Activated CD4-positive, alpha-beta T cell treated with anti-CD3 and anti-CD28 coated beads for 1 hour (primary cell): Measurements from ENCODE around the gene RDH13.

ENCODE experiments used
- DNase-seq: peaks from one replicate; pipeline ENCODE4 v3.0.0-alpha.2; 2020

The RDH13 gene

DNA sequence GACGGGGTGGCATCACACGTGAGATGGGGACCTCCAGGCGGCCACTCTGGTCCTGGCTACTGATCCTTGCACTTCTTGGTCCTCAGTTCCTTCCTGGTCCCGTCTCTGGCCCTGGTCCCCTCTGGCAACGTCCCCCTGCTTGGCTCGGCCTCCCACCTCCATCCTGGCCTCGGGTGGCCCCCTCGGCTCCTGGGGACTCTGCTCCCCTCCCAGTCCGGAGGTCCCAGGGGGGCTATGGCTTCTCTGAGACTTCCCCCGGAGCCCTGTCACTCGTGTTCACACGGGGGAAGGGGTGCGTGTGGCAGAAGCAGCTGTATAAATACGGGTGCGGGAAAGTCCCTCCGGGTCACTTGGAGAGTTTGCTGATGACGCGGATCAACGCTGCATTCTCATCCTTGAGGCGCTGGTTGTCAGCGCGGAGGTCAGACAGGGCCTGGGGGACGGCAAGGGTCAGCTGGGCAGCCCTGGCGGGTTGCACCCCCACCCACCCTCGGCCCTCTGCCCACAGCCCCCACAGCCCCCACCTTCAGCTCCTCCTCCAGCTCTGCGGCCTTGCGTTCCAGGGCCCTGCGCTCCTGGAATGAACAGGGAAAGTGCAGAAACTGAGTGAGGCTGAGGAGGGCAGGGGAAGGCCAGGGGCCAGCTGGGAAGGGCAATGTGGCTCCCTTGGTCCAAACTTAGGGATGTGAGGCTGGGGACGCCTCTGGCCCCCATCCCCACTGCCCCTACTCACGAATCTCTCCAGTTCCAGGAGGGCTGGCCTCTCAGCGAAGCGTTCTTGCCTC, 28.4 kb upstream of the RDH13 start:
- DNase-seq = no peak

DNA sequence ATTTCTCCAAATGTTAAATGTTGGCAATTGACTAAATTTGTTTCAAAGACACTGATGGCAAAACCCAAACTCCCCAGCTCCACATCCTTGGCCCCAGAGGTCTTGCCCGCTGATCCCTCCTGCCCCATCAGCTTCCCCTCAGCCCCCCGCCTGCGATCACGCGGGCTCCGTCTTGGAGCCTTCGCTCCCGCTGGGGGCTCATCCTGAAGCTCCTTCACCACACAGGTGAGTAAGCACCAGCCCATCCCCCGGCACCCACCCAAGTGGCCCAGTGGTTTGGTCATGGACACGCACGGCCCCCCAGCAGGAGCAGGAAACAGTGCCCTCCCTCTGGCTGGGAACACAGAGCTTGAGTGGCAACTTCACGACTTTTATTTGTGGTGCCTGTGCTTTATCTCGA, 27.6 kb upstream of the RDH13 start:
- no peak for DNase-seq

DNA sequence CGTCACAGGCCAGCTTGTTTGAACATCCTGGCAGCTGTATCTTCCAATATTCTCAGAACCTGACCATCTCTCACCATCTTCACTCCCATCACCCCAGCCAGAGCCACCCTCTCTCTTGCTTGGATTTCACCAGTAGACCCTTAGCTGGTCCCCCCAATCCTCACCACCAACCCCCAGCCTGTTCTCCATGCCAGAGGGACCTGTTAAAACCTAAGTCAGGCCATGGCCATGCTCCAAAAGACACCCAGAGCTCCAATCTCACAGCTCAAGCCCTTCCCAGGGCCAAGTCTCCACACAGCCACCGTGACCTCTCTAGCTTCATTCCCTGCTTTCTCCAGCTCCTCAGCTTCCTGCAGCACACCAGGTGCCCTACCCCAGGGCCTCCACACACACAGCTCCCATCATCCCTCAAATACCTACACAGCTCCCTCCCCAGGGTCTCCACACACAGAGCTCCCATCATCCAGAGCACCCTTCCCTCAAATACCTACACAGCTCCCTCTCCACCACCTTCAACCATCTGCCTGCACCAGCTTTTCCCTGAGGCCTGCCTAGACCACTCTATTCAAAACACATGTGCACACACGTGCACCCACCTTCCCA, 26.5 kb upstream of the RDH13 start:
- DNase-seq = no peak

DNA sequence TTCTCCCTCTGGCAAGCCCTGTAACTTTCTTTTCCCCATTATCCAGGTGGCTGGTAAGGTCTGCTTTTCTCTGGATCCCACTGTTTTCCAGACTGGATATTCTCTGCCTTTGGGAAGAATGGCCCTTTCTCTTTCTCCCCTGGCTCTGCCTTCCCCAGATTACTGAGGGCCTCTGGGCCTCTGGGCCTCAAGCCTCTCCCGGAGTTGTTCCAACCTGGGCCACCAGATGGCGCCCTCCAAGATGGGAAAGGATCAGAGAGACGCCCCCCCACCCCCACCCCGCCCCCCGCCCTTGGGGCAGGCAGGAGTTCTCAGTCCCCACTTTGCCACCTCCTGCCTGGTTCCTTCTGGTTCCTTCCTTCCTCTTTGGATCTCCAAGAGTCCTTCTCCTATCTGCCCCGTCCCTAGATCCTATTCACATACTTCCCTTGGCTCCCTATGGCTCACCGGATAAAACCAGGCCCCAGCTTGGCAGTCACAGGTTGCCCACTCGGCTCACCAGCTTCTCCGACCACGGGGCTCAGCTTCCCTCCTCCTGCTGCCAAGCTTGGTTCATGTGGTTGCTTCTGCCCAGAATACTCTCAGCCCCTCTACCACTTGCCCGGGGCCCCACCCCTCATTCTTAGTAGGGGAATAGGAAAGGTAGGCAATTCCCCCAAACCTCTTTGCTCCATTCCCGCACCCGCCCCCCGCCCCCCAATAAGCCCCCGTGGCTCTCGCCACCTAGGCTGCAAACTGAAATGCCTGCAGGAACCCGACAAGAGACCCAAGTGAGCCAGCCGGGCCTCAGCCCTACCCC, 25.8 kb upstream of the RDH13 start:
- peak; percentile 59 for DNase-seq

DNA sequence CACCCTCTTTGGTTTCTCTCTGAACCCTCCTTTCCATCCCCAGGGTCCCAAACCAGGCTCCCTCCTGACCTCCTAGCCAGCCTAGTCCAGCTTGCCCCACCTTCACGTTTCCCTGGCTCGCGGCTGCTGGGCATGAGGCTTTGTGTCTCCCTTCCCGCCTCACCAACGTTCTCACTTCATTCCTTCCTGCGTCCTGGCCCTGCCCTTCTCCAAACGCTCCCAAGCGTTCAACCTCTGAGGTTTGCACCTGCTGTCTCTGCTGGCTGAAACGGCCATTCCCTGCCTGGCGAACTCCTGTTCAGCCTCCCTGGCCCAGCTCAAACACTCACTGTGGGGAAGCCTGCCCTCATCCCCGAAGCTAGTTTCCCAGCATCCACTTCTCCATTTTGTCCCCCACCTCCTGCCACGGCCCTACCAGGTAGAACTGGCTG, 25.1 kb upstream of the RDH13 start:
- no peak for DNase-seq

DNA sequence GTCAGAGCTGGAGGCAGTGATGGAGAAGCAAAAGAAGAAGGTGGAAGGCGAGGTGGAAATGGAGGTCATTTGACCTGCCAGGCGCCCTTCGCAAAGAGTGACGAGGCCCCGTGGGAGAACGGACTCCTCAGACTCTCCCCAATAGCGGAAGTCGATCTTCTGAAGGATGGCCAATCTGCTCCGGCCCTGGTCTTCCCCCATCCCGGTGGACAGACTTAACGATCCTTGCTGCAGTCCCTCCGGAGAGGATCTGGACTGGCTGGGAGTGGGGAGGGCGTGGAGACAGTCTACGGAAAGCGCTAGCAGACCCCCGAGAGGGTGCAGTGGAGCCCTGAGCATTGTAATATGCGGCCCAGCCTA, 24.6 kb upstream of the RDH13 start:
- DNase-seq = no peak

DNA sequence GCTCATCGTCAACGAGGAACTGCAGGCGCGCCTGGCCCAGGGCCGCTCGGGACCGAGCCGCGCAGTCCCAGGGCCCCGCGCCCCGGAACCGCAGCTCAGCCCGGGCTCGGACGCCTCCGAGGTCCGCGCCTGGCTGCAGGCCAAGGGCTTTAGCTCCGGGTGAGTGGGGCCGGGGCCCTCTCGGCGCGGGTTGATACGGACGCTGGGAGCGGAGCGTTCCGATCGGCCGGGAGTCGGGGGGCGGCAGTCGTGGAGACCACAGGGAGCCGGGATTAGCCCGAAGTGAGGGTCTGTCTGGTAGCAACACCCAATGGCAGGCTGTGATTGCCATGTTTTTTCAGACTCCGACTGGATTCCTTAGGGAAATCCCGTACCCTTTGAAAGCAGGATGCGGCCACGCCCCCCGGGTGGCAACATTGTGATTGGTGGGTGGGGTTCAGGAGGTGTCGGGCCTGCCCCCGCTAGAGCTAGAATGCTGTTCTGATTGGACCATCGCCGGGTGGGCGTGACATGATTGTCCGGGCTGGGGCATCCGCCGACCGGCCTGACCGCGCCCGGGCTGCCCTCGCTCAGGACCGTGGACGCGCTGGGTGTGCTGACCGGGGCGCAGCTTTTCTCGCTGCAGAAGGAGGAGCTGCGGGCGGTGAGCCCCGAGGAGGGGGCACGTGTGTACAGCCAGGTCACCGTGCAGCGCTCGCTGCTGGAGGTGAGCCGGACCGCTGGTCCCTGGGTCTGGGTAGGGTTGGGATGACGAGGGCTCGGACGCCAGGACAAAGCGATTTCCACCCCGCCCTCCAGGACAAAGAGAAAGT, 24.0 kb upstream of the RDH13 start:
- peak; percentile 26 for DNase-seq

DNA sequence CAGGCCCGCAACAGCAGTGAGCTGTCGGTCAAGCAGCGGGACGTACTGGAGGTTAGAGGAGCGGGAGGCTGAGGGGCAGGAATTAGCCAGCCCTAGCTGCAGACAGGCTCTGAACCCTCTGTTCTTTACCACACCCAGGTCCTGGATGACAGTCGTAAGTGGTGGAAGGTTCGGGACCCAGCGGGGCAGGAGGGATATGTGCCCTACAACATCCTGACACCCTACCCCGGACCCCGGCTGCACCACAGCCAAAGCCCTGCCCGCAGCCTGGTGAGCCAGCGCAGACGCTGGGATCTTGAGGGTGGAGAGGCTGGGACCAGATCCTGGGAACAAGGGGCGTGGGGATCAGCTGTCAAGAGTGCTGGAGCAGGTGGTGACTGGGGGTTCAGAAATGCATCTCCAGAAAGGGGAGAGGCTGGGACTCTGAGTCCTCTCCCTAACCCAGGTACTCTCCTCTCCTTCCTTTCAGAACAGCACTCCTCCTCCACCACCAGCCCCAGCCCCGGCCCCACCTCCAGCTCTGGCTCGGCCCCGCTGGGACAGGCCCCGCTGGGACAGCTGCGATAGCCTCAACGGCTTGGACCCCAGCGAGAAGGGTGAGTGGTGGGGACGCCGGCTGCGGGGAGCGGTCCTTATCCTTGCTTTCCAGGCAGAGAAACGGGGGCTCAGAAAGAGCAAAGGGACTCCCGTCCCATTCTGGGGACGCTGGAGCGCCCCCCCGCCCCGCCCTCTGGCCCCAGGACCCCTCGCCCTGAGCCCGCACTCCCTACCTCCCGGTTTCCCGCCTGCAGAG, 23.2 kb upstream of the RDH13 start:
- DNase-seq = no peak

DNA sequence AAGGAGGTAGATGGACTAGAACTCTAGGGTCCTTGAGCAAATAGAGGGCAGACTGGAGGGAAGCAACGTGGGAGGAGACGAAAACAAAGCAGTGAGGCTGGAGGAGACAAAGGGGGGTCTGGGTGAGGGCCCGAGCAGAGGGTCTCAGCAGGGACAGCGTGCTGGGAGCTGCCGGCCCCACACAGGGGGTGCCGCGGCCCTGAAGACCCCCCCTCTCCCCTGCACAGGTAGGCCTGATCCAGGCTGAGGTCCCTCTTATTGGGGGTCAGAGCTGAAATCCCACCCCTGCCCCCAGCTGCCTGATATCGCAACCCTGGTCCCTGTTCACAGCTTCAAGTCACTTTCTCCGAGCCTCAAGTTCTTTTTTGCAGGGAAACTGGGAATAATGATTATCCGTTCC, 21.5 kb upstream of the RDH13 start:
- DNase-seq = no peak

DNA sequence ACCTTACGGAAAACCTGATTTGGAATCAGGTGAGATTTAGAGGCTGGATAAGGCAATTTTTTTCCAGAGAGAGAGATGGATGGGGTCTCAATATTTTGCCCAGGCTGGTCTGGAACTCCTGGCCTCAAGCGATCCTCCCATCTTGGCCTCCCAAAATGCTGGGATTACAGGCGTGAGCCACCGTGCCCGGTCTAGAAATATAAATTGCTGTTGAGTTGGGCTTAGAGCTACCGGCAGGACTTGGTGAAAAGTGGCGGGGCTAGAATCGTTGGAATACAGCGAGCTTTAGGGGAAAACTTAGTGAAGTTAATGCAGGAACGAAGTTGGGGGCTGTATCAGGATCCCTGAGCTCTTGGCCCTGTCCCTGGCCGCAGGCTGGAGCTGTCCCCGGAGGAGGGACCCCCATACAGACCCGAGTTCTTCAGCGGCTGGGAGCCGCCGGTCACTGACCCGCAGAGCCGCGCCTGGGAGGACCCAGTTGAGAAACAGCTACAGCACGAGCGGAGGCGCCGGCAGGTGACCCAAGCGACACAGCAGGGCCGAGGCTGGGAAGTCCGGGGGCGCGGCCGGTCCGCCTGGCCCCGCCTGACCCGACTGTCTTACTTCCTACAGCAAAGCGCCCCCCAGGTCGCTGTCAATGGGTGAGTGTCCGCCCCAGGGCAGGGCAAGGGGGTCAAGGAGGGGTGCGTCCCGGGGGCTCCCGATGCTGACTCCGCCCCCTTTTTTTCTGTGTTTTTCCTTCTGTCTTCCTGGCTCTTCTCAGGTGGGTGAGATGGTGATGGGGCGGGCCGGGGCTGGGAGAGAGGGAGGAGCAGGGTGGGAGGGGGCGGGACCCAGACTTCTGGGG, 20.3 kb upstream of the RDH13 start:
- DNase-seq = no peak

DNA sequence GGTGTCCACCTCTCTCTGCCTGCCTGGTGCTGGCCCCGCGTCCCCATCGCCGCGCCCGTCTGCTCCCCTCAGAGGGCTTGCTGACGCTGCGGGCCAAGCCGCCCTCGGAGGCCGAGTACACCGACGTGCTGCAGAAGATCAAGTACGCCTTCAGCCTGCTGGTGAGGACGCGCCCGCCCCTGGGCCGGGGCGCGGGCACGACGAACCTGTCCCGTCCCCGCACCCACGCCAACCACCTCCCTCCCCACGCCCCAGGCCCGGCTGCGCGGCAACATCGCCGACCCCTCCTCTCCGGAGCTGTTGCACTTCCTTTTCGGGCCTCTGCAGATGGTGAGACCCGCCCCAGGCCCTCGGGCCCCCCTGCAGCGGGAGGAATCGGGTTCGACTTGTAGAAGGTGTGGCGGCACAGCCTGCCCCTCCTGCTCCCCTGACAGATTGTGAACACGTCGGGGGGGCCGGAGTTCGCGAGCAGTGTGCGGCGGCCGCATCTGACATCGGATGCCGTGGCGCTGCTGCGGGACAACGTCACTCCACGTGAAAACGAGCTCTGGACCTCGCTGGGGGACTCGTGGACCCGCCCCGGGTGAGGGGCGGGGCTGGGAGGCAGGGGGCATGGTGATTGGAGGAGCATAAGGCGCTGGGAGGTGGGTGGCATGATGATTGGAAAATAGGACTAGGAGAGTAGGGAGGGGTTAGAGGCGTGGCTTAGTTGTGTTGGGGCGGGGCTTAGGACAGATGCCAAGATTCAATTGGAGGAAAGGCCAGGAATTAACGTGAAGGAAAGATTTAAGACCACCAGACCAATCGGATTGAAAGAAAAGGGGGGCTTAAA, 19.3 kb upstream of the RDH13 start:
- DNase-seq = peak; percentile 26

DNA sequence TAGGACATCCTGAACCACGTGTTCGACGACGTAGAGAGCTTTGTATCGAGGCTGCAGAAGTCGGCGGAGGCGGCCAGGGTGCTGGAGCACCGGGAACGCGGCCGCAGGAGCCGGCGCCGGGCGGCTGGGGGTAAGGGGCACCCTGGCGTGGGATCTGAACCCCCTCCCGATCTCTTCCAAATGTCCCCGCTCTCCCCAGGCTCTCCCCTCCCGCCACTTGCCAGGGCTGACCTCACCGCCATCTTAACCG, 18.7 kb upstream of the RDH13 start:
- no peak for DNase-seq

DNA sequence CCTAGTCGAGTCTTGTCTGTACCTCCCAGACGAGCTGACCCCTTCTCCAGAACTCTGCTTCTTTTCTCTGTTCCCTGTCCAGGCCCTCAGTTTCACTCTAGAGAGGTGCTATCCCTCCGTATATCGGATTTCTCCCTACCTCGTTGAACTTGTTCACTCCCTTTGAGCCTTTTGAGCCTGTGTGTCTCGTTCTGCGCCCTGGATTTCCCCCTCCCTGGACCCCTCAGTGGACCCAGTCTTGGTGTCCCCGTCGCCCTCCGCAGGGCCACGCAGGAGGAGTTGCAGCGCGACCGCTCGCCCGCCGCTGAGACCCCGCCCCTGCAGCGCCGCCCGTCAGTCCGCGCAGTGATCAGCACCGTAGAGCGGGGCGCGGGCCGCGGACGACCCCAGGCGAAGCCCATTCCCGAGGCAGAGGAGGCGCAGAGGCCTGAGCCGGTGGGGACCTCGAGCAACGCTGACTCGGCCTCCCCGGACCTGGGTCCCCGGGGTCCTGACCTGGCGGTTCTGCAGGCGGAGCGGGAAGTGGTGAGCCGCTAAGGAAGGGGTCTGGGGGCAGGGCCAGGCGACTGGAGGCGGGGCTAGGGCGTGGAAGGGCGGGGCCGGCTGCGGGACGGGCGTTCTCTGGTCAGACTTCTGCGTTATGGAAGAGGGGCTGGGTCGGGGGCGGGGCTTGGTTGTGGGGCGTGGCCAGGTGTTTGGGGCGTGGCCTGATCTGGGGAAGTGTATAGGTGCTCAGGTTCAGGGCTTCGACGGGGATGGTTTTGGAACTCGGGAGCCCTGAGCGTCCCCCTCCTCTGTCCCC, 18.2 kb upstream of the RDH13 start:
- DNase-seq = peak; percentile 76

DNA sequence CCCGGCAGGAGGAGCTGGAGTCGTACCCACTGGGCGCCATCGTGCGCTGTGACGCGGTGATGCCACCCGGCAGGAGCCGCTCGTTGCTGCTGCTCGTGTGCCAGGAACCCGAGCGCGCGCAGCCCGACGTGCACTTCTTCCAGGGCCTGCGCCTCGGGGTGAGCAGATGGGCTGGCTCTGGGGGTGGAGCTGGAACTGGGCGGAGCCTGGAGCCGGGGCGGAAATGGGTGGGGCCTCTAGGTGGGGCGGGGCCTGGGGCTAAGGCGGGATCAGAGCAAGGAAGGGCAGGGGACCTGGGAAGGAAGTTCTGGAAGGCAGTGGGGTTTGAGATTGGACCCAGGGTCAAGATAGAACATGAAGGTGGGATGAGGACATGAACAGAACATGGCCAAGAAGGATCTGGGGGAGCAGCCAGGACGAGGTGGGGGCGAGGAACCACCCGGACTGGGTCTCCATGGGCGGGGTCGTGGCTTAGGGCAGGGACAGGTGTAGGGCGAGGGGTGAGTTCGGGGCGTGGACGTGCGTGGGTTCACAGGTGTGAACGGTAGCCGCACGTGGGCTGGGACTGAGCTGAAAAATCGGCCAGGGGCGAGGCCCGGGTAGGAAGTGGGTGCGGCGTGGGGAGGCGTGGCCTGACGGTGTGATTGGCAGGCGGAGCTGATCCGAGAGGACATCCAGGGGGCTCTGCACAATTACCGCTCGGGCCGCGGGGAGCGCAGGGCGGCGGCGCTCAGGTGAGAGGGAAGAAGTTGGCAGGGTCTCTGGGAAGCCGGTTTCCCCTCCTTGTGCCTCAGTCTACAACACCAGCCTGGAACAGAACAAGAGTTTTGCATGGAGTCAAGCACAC, 17.4 kb upstream of the RDH13 start:
- DNase-seq = peak; percentile 28

DNA sequence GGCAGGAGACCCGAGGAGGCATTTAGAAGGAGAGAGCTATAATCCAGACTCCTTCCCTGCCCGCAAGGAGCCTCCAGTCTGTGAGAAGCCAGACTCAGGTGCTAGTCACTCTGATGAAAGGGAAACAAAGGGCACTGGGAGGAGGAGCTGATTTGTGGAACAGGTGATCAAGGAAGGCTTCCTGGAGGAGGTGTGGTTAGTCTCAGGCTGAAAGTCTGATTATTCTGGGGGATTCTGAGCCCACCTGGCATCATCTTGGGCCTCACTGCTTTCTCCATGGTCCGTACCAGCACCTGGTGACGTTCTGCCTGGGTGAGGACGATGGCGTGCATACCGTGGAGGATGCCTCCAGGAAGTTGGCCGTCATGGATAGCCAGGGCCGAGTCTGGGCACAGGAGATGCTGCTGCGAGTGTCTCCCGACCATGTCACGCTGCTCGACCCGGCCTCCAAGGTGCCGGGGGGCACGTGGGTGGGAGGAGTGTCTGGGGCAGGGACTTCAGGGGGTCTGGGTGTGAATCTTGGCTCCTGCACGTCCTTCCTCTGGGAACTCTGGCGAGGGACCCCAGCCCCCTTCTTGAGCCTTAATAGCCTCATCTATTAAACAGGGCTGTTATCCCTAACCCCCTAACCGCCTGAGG, 16.6 kb upstream of the RDH13 start:
- DNase-seq = no peak

DNA sequence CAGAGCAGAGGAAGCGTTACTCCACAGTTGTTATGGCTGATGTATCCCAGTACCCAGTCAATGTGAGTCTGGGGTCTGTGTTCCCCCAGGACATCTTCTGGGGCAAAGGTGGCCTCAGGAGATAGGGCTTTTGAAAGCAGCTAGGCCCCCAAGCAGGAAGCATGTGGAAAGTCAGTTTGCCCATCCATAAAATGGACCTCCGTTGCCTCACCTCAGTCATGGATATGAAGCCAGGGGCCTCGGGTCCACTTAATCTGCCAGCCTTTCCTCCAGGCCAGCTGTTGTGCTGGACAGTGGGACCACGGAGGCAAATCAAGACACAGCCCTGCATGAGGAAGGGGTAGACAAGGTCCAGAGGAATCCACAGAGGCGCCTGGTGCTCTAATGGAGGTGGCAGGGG, 16.0 kb upstream of the RDH13 start:
- no peak for DNase-seq

DNA sequence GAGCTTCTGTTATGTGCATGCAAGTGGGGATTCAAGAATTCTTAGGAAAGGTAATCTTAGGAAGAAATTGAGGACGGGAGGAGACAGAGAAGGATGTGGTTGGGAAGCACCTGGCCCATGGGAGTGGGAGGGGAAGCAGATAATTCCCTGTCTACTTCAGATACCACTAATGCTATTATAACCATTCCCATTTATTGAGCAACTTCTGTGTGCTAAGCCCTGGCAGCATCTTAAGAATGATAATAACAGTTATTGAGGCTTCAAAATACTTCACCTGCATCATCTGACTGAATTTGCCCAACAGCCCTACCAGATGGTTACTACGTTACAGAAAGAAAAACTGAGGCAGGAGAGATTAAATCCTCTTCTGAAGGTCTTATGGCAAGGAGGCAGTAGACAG, 14.2 kb upstream of the RDH13 start:
- no peak for DNase-seq

DNA sequence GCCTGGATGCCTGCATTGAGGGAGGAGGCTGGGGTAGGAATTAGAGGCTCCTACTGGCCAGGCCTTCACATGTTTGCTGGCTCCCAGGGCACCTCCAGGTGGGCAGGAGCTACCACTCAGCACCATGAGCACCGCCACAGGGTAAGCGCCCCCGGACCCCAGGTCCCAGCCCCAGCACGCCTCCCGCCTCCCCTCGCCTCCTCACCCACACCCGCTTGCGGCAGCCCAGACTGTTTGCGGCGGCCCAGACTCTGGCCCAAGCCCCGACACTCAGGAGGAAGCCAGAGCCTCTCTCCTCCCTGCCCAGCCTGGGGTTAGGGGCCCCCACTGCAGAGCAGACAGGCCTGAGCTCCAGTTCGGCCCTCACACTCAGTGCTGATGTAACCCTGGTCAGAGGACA, 13.4 kb upstream of the RDH13 start:
- no peak for DNase-seq
